ENCODE results near the gene KLHL35. TPM values are rescaled to one million over a fixed set of nuclear protein-coding genes. Genes with fewer than 3 reads are reported as not detected.

The KLHL35 gene
- total RNA-seq, 3 donors from 2014 or later, result 1.6 to 2.7 (median 2.6) TPM

DNA sequence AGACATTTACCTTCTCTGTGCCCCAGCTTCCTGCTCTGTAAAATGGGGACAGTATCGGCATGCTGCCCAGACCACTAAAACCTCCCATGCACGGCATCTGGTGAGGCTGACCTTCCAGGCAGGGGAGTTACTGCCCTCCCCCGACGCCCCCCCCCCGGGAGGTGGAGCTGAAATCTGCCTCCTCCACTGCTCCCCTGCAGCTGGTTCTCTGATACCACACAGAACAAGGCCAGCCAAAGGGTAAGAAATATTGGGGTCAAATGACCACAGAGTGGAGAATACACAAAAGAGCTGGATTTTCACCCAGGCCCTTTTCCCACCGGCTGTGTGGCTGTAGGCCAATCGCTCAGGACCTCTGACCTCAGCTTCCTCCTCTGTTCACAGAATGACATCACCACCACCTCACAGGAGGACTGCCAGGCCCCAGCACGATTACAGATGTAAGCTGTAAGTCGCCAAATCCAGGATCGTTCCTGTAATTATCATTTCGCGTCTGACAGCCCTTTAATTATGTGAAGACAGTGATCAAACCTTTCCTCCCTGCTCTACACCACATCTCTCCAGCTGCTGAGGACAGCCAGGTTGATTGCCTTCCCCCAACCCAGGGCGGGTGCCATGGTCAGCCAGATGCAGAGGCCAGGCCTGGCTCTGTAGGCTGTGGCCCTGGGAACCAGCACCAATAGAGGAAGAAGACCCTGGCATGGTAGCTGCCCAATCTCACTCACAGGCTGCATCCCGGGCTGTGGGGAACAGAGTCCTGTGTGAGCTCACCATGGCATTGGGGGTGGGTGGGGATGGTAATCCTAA, 35.7 kb upstream of the KLHL35 start:
- H3K36me3 ChIP-seq, result no peaks in the 10 kb centered on the region
- TF ChIP-seq POLR2A (IDR thresholded peaks at IDR 0.05) (no peak), POLR2AphosphoS5 (IDR thresholded peaks at IDR 0.05) (no peak)
- TF ChIP-seq, protein P1, sequence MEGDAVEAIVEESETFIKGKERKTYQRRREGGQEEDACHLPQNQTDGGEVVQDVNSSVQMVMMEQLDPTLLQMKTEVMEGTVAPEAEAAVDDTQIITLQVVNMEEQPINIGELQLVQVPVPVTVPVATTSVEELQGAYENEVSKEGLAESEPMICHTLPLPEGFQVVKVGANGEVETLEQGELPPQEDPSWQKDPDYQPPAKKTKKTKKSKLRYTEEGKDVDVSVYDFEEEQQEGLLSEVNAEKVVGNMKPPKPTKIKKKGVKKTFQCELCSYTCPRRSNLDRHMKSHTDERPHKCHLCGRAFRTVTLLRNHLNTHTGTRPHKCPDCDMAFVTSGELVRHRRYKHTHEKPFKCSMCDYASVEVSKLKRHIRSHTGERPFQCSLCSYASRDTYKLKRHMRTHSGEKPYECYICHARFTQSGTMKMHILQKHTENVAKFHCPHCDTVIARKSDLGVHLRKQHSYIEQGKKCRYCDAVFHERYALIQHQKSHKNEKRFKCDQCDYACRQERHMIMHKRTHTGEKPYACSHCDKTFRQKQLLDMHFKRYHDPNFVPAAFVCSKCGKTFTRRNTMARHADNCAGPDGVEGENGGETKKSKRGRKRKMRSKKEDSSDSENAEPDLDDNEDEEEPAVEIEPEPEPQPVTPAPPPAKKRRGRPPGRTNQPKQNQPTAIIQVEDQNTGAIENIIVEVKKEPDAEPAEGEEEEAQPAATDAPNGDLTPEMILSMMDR (IDR thresholded peaks at IDR 0.05), result no peak
- intact Hi-C loops (cut with DNase I; ENCODE audit: low total_unique reads), result no loop called here
- no peak for DNase-seq (ENCODE audit: low spot score in 2 of 2)
- H3K27ac ChIP-seq, result peak overlapping the region in 1 of 2 donors; percentile 70
- H3K9me3 ChIP-seq, result no peaks in the 10 kb centered on the region
- H3K4me1 ChIP-seq, result no peaks in the 10 kb centered on the region
- H3K27me3 ChIP-seq, result no peaks in the 10 kb centered on the region
- no peak overlapping the region for H3K4me3 ChIP-seq

DNA sequence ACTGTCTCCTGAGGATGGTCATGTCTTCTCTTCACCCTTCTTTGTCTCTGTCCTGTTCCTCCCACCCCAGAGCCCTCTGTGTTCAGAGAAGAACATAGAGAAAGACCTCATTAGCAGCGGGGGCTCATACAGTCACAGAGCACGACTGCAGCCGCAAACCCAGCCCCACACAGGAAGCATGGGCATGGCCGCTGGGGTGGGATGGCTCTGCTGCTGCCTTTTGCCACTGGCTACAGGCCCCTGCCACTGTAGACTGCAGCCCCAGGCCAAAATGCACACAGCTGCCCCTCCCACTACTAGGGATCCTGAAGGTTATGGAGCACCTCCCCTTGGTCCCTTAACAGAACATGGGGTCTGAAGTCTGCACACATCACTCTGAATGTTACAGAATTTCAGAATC, 34.9 kb upstream of the KLHL35 start:
- Histone ChIP-seq H3K27me3 (no peaks in the 10 kb centered on the region), H3K4me3 (no peak overlapping the region), H3K27ac (peak overlapping the region in 1 of 2 donors; percentile 70), H3K9me3 (no peaks in the 10 kb centered on the region), H3K4me1 (no peaks in the 10 kb centered on the region), H3K36me3 (no peaks in the 10 kb centered on the region)
- intact Hi-C loops (cut with DNase I; ENCODE audit: low total_unique reads), result no loop called here
- TF ChIP-seq POLR2AphosphoS5 (IDR thresholded peaks at IDR 0.05) (no peak), POLR2A (IDR thresholded peaks at IDR 0.05) (no peak)
- TF ChIP-seq, protein P1 (IDR thresholded peaks at IDR 0.05), result no peak
- no peak for DNase-seq (ENCODE audit: low spot score in 2 of 2)

DNA sequence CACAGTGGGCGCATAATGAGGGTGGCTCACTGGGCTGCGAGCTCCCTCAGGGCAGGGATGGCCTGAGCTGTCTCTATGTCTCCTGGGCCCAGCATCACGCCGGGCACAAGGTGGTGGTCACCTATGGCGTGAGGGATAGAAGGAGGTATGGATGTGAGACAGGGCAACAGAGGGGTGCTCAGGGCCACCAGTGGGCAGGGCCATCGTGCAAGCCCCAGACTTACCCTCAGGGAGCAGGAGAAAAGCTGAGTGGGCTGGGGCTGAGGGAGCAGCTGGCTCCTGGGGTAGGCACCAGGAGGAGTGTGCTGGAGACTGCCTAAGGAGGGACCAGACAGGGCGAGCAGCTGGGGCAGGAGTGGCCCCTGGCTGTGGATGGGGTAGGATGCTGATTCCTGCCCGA, 34.3 kb upstream of the KLHL35 start:
- Histone ChIP-seq H3K4me3 (no peak overlapping the region), H3K36me3 (no peaks in the 10 kb centered on the region), H3K27me3 (no peaks in the 10 kb centered on the region), H3K9me3 (no peaks in the 10 kb centered on the region), H3K4me1 (no peaks in the 10 kb centered on the region), H3K27ac (no peak overlapping the region)
- no peak for DNase-seq (ENCODE audit: low spot score in 2 of 2)
- intact Hi-C loops (cut with DNase I; ENCODE audit: low total_unique reads), result no loop called here
- TF ChIP-seq, protein P1 (IDR thresholded peaks at IDR 0.05), result no peak
- TF ChIP-seq POLR2A (IDR thresholded peaks at IDR 0.05) (no peak), POLR2AphosphoS5 (IDR thresholded peaks at IDR 0.05) (no peak)

DNA sequence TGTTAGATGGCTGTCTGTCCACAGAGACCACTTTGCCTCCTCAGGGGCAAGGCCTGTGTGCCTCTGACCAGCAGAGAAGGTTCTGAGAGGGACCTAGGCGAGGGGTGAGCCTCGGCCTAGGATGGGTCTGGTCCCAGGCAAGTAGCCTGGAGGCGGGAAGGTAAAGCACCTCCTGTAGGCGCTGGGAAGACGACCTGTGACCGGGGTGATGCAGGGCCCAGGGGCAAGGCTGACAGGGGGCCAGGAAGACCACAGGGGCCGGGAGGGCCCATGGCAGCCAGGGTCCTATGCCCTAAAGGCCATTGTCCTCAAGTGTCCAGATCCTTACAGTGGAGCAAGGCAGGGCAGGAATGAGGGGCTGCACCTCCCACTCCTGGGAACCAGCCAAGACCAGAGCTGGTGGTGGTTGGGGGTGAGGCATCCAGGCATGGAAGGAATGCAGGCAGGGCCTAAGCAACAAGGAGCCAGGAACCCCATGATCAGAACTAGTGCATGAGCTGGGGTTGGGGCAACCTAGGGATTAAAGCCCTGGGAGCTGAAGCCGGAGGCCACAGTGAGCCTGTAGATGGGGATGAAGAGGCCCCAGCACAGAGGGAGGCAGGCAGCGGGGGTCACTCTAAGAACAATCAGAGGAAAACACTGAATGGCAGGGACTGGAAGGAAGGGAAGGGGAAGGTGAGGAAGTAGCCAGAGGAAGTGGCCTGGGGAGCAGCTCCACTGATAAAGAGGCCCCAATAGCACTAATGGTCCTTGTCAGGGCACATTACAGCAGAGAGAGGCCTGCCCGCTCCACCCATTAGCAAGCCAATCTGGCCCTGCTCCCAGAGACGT, 32.9 kb upstream of the KLHL35 start:
- TF ChIP-seq POLR2AphosphoS5 (IDR thresholded peaks at IDR 0.05) (no peak), POLR2A (IDR thresholded peaks at IDR 0.05) (no peak)
- TF ChIP-seq, protein P1 (IDR thresholded peaks at IDR 0.05), result no peak
- H3K4me1 ChIP-seq, result no peaks in the 10 kb centered on the region
- no peak overlapping the region for H3K4me3 ChIP-seq
- no peak for DNase-seq (ENCODE audit: low spot score in 2 of 2)
- no peaks in the 10 kb centered on the region for H3K27me3 ChIP-seq
- intact Hi-C loops (cut with DNase I; ENCODE audit: low total_unique reads), result no loop called here
- no peaks in the 10 kb centered on the region for H3K9me3 ChIP-seq
- no peak overlapping the region for H3K27ac ChIP-seq
- no peaks in the 10 kb centered on the region for H3K36me3 ChIP-seq
